ENCODE data around the gene CSNK1G2. TPM values are rescaled to one million over a fixed set of nuclear protein-coding genes. Genes with fewer than 3 reads are reported as not detected.

CSNK1G2 gene
- 71.2 and 73.0 TPM in 2 replicates for total RNA-seq

GRCh38 chr19:1941146-1942077 is at the start of gene CSNK1G2:
TSS of gene CSNK1G2 (plus strand) at chr19:1941172. CDS start at chr19:1969773, 28,601 bp downstream.

GRCh38 chr19:1905110-1905862 is 35.7 kb upstream of the CSNK1G2 start, which contains the start of the genes ADAT3 and SCAMP4:
TSS of gene ADAT3 (plus strand) at chr19:1905399. CDS start at chr19:1912048, 6,649 bp downstream.
TSS of gene SCAMP4 (plus strand) at chr19:1905399. CDS start at chr19:1915020, 9,621 bp downstream.

GRCh38 chr19:2015608-2015950 is 74.6 kb downstream of the CSNK1G2 start, which contains the start of gene BTBD2:
TSS of gene BTBD2 (minus strand) at chr19:2015714. CDS start at chr19:2015703, 11 bp downstream.

Other genes with a start within 250 kb of the CSNK1G2 start
- not detected in 2 replicates for gene ONECUT3, start 187.7 kb upstream of the CSNK1G2 start, total RNA-seq
- gene ATP8B3, start 128.9 kb upstream of the CSNK1G2 start, total RNA-seq: 0.93 and 2.3 TPM in 2 replicates
- gene REXO1, start 92.7 kb upstream of the CSNK1G2 start, total RNA-seq: 12.6 and 14.9 TPM in 2 replicates
- gene KLF16, start 77.6 kb upstream of the CSNK1G2 start, total RNA-seq: 15.8 and 17.9 TPM in 2 replicates
- gene ABHD17A, start 55.7 kb upstream of the CSNK1G2 start, total RNA-seq: 162 and 184 TPM in 2 replicates
- gene ADAT3, start 35.8 kb upstream of the CSNK1G2 start, total RNA-seq: 5.5 and 12.1 TPM in 2 replicates
- gene SCAMP4, start 35.8 kb upstream of the CSNK1G2 start, total RNA-seq: 86.3 and 103 TPM in 2 replicates
- 55.8 and 64.6 TPM in 2 replicates for gene BTBD2, start 74.5 kb downstream of the CSNK1G2 start, total RNA-seq
- gene MKNK2, start 110.1 kb downstream of the CSNK1G2 start, total RNA-seq: 84.6 and 90.2 TPM in 2 replicates
- gene MOB3A, start 155.2 kb downstream of the CSNK1G2 start, total RNA-seq: 51.0 and 64.3 TPM in 2 replicates
- gene IZUMO4, start 155.7 kb downstream of the CSNK1G2 start, total RNA-seq: 0.20 and 0.25 TPM in 2 replicates
- gene AP3D1, start 210.4 kb downstream of the CSNK1G2 start, total RNA-seq: 113 and 121 TPM in 2 replicates
- 12.1 and 15.2 TPM in 2 replicates for gene DOT1L, start 222.8 kb downstream of the CSNK1G2 start, total RNA-seq

All from mammary microvascular endothelial cell (primary cell).